ENCODE measurements around the gene ICAM3. TPM values are rescaled to one million over a fixed set of nuclear protein-coding genes. Genes with fewer than 3 reads are reported as not detected.
A peak's percentile ranks its signal among the peaks of the same experiment; 100 is the strongest.
"Not testable (repeated sequence)": the region's sequence is repeated elsewhere in the genome, so short reads cannot be mapped to it uniquely, and the experiment has no call there.

ICAM3 gene, protein sequence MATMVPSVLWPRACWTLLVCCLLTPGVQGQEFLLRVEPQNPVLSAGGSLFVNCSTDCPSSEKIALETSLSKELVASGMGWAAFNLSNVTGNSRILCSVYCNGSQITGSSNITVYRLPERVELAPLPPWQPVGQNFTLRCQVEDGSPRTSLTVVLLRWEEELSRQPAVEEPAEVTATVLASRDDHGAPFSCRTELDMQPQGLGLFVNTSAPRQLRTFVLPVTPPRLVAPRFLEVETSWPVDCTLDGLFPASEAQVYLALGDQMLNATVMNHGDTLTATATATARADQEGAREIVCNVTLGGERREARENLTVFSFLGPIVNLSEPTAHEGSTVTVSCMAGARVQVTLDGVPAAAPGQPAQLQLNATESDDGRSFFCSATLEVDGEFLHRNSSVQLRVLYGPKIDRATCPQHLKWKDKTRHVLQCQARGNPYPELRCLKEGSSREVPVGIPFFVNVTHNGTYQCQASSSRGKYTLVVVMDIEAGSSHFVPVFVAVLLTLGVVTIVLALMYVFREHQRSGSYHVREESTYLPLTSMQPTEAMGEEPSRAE
- 1.3 and 8.5 TPM in 2 replicates for total RNA-seq (ENCODE audit: low replicate concordance)

- H3K4me3 ChIP-seq (ENCODE audit: low read depth, low read length) = no peak within 1 kb of the TSS
- no peak for DNase-seq (ENCODE audit: low read depth)
- TF ChIP-seq, protein P1, sequence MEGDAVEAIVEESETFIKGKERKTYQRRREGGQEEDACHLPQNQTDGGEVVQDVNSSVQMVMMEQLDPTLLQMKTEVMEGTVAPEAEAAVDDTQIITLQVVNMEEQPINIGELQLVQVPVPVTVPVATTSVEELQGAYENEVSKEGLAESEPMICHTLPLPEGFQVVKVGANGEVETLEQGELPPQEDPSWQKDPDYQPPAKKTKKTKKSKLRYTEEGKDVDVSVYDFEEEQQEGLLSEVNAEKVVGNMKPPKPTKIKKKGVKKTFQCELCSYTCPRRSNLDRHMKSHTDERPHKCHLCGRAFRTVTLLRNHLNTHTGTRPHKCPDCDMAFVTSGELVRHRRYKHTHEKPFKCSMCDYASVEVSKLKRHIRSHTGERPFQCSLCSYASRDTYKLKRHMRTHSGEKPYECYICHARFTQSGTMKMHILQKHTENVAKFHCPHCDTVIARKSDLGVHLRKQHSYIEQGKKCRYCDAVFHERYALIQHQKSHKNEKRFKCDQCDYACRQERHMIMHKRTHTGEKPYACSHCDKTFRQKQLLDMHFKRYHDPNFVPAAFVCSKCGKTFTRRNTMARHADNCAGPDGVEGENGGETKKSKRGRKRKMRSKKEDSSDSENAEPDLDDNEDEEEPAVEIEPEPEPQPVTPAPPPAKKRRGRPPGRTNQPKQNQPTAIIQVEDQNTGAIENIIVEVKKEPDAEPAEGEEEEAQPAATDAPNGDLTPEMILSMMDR (IDR thresholded peaks at IDR 0.05; ENCODE audit: insufficient read depth, low read length) = no peak
Measured at GRCh38 chr19:10339380-10339960, at the start of gene ICAM3. Gene ICAM3 (minus strand): TSS chr19:10339624. CDS start chr19:10339614, 10 bp downstream.

GRCh38 chr19:10388957-10389356, 49.5 kb upstream of the ICAM3 start:
- H3K4me3 ChIP-seq (ENCODE audit: low read depth, low read length) = no peak overlapping the region
- peak; percentile 85 for DNase-seq (ENCODE audit: low read depth)
- TF ChIP-seq, protein P1 (IDR thresholded peaks at IDR 0.05; ENCODE audit: insufficient read depth, low read length) = peak; percentile 93

DNA sequence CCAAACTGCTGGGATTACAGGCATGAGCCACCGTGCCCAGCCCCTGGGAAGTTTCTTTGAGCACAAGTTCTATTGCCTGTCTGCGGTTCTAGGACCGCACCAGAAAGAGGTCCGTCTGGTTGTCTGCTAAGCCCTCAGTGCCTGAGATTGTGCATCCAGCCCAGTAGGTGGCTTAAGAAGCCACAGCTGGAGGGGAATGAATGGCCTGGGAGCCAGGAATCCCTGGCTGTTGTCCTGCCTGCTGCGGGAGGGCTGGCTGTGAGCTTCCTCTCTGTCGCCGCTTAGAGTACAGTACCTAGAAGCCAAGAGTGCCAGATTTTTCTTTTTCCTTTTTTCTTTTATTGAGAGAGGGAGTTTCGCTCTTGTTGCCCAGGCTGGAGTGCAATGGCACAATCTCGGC, 45.2 kb upstream of the ICAM3 start:
- no peak overlapping the region for H3K4me3 ChIP-seq (ENCODE audit: low read depth, low read length)
- DNase-seq (ENCODE audit: low read depth) = no peak
- TF ChIP-seq, protein P1 (IDR thresholded peaks at IDR 0.05; ENCODE audit: insufficient read depth, low read length) = no peak

- not testable (repeated sequence) for H3K4me3 ChIP-seq (ENCODE audit: low read depth, low read length); DNase-seq (ENCODE audit: low read depth)
Measured at GRCh38 chr19:10383223-10383499, 43.7 kb upstream of the ICAM3 start.

DNA sequence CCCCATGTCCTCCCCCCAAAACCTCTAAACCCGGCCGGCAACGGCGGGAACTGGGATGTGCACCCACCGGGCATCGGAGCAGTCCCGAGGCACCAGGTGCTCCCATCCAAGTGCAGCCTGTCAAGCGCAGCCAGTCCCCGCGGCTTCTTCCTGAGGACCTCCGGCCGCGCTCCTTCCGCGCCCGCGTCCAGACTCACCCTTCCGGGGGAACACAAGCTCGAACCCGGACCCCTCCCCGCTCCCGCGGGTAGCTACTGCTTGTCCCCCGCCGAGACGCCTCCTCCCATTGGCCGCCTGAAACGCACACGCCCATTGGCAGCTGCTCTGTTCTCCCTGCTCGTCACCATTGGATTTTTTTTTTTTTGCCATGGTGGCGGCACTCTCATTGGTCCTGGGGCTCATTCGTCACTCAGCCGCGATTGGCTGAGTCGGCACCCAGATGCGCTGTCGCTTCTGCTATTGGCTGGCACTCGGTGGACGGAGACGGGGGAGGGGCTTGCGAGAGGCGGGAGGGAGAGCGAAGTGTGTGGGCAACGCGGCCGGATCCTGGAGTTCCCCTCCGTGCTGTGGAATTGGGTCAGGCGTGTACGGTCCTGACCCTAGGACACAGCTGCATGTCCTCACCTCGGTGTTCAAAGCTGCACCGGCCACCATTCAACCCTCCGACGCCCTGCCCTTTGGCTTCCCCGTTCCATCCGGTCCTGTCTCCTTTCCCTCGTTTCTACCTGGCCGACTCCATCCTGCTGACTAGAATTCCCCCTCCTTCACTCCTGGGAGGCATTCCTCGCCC, 41.1 kb upstream of the ICAM3 start, which contains the start of gene TYK2:
Gene TYK2 (minus strand): TSS at position 260 of the 790 bp plus-strand sequence. CDS start 2,166 bp downstream, outside the sequence.
- TF ChIP-seq, protein P1 (IDR thresholded peaks at IDR 0.05; ENCODE audit: insufficient read depth, low read length) = no peak
- H3K4me3 ChIP-seq (ENCODE audit: low read depth, low read length) = peak within 1 kb of the TSS; percentile 97
- peak; percentile 98 for DNase-seq (ENCODE audit: low read depth)

- no peak for DNase-seq (ENCODE audit: low read depth)
- peak overlapping the region; percentile 97 for H3K4me3 ChIP-seq (ENCODE audit: low read depth, low read length)
- TF ChIP-seq, protein P1 (IDR thresholded peaks at IDR 0.05; ENCODE audit: insufficient read depth, low read length) = no peak
Measured at GRCh38 chr19:10379880-10380312, 40.5 kb upstream of the ICAM3 start.
